D721Med (cell line): ENCODE measurements around the gene NUP214.

ENCODE experiments used
- DNase-seq: peaks from one replicate; pipeline ENCODE4 v3.0.0; 2011; ENCODE audit warnings: low spot score; ENCODE audit not compliant: insufficient read length
- FAIRE-seq: peaks from 2 replicates; lab custom pipeline; 2011; peaks lifted over from hg19 to GRCh38; lab: Jason Lieb, UNC
- CTCF ChIP-seq: IDR thresholded peaks from 2 replicates; pipeline ENCODE4 v1.5.1; 2012; ENCODE audit warnings: mild to moderate bottlenecking, control low read depth; ENCODE audit not compliant: insufficient read depth; ENCODE audit errors: missing control alignments

NUP214 gene

DNA sequence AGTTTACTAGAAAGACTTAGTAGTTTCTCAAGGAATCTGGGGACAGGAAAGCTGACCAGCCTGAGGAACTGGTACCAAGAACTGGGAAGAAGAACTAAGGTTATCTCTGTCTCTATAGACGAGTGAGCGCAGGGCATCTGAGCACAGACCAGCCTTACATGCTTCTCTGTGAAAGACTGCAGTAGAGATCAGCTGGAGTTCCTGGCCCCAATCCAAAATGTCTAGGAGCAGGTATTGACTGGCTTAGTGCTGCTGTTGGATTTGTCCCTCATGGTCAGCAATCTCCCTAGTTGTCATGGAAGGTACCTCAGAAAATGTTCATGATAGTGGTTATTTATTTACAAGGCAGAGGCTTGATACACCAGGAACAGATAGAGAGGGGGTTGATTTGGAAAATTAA, 13.3 kb downstream of the NUP214 start:
- no peak for TF ChIP-seq CTCF
- DNase-seq (no peak), FAIRE-seq (no peak)

DNA sequence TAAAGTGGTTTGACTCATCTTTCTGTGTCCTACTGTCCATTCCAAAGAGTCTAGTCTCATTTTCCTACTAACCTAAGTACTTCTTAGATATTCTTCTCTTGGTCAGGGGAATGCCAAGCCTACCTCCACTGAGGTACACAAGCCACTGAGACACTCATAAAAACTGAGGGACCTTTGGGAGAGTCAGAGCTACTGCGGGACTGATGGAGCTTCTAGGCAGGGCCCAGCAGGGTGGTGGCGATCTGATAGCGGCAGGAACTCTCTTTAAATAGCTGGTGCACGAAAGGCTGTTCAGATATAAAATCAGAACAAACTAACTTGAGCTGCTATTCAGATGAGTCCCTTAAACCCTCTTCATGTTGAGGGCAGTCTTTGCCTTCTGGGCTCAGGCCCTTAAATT, 14.7 kb downstream of the NUP214 start:
- TF ChIP-seq CTCF, result no peak
- DNase-seq (no peak), FAIRE-seq (no peak)

DNA sequence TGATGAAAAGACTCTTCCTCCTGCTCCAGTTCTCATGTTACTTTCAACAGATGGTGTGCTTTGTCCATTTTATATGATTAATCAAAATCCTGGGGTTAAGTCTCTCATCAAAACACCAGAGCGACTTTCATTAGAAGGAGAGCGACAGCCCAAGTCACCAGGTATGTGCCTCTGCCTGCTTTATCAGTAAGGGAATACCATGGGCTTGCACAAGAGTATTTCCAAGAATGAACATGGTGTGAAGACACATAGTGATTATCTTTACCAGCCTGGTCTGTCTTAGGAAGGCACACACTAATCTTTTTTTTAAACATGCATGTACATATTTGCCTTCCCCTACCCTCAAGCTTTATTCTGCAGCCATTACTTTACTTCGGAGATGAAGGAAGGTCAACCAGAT, 15.2 kb downstream of the NUP214 start:
- DNase-seq, result no peak
- no peak for TF ChIP-seq CTCF
- FAIRE-seq, result no peak

- FAIRE-seq, result no peak
- TF ChIP-seq CTCF, result no peak
- DNase-seq, result no peak
Observed at GRCh38 chr9:131142160-131142559, 16.8 kb downstream of the NUP214 start.

- DNase-seq (no peak), FAIRE-seq (no peak)
- TF ChIP-seq CTCF, result no peak
Observed at GRCh38 chr9:131144201-131144600, 18.8 kb downstream of the NUP214 start.

GRCh38 chr9:131145245-131145644, 19.9 kb downstream of the NUP214 start:
- TF ChIP-seq CTCF, result no peak
- DNase-seq (no peak), FAIRE-seq (no peak)

- DNase-seq (no peak), FAIRE-seq (no peak)
- no peak for TF ChIP-seq CTCF
Observed at GRCh38 chr9:131146186-131146585, 20.8 kb downstream of the NUP214 start.
